HG03575 (cell line): ENCODE results near the gene NFATC2.

Experiments used
- ATAC-seq: cut with Tn5 transposase; IDR thresholded peaks from one replicate; pipeline ENCODE4 v1.9.1; 2021; ENCODE audit not compliant: unreplicated experiment, insufficient number of reproducible peaks, low FRiP score; ENCODE audit errors: extremely low read depth

Gene NFATC2

DNA sequence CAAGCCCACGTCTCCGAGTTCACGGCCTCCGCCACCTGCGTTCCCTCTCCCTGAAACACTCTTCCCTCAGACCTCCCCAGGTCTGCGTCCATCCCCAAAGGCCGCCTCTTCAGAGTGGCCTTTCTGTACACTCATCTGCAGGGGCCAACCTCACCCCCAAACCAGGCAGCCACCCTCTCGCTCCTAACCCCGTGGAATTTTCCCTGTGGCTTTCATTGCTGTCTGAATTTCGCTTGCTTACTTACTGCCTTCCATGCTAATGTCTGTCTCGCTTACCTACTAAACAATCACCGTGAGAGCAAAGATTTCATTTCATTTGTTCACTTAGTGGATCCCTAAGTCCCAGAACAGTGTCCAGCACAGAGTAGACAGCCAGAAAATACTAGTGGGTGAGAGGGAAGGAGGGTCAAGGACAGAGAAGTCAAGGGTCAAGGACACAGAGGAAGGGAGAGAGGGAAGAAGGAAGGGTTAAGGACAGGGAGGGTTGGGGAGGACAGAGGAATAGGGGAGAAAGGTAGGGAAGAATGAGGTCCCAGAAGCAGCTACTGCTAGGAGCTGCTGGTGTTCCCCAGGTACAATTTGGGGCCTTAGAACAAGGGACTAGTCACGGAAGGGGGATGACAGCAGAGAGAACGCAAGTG lies 114.7 kb downstream of the NFATC2 start:
- no peak for ATAC-seq

DNA sequence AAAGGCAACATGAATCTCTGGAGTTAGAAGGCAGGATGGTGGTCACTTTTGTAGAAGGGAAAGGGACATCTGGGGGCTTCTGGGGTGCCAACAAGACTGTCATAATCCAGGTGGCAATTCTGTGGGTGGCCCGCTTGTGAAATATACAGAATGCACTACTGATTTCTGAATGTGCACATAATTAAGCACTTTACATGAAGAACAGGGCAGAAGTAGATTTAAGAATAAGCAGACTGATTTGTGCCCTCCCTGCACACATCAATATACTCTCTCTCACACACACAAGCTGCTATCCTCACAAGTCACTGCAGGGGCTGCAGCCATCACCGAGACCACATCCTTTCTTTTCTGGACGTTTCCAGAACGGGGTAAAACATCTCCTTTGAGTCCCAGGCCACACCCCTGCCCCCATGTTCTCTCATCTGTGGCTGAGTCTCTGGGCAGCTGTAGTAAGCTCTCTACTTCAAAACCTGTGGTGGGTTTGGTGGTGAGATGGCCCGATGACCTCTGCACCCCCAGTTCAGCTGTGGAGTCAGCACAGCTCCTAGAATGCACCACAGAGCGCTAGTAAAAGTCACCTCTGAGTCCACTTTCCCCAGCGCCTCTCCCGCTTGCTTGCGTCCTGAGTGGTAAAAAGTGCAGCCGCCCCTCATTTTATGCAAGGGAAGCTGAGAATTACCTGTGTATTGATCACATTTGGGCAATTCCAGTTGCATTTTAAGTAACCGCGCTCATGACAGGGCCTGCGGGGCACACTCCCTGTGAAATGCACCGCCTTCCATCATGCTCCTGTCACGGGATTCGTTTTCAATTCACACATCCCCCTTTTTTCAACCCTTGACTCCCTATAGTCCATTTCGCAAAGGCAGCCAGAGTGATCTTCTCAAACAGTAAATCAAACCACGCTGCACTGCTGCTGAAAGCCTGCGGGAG lies 115.5 kb downstream of the NFATC2 start:
- ATAC-seq: no peak

DNA sequence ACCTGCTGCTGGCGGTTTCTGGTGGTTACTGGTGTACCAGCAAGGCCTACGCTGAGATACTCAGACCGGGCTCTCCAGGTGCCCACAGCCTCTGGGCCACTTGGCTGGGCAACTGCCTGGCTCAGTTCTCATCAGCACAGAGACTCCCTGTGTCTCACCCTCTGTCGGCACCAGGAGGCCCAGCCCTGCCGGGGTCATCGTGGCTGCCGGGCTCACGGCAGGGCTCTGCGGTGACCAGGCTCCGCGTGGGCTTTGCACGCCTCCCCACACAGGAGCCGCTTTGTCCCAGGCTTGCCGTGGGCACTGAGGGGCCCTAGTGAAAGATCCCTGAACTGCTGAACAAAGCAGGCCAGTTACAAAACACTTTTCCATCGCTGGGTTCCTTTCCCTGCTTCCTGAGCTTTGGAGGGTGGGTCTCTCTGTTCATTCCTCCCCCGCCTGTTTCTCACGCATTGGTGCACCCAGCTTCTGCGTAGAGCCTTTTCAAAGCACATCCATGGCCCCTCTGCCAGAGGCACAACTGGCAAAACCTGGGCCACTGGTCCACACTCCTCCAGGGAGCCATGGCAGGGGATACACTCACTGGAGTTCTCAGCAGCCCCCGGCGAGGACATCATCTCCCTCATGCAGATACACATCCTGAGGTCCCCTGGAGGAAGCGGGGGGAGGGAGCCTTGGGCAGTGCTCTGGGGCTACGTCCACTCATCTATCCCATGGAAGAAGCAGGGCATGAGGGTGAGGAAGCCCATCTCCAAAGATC lies 117.0 kb downstream of the NFATC2 start:
- no peak for ATAC-seq

DNA sequence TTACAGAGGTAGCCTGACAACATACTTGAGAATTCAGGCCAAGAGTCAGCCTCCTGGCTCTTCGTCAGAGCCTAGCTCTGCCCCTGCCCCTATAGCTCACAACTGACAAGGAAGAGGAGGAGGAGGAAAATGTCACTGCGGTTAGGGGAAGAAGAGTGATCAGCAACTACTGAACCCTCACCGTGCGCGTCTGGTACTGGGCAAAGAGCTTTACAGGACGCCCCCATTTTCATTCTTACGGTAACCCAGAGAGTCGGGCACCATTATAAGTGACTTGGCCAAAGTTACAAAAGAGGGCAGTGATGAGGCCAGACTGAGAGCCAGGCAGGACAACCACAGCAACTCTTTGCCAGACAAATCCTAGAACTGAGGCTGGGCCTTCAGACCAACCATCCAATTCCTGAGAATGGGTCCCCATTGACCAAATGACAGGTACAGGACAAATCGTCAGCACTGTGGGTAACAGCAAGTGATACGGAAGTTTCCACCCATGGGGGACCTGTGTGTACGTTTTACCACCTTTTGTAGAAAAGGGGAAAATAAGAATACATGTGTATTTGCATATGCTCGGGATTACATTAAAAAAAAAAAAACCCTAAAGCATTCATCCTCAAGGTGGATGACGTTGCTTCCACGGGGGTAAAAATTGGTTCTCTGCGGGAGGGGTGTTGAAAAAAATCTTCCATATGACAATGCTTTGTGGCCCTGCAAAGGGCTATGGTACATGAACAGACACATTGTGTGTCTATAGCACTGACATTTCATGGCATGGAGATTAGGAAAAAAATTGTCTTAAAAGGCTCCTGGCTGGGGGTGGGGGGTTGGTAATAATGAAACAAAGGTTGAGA lies 118.0 kb downstream of the NFATC2 start:
- ATAC-seq: no peak

DNA sequence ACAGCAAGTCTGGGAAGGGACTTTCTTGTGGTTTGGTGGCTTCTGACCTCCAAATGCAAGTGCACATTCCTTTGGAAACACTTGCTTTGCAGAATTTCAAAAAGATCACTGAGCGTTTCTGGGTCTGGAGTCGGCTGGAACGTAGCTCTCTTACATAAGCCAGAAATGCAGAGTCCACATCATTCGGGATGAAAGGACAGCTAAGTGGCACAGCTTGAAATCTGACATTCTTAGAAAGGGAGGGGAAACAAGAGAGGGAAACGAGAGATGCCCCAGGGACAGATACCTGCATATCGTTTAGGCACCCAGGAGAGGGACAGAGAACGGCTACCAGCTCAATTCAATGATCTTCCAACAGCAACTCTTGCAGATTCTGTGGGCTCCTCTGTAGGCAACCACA lies 118.7 kb downstream of the NFATC2 start:
- ATAC-seq: no peak

DNA sequence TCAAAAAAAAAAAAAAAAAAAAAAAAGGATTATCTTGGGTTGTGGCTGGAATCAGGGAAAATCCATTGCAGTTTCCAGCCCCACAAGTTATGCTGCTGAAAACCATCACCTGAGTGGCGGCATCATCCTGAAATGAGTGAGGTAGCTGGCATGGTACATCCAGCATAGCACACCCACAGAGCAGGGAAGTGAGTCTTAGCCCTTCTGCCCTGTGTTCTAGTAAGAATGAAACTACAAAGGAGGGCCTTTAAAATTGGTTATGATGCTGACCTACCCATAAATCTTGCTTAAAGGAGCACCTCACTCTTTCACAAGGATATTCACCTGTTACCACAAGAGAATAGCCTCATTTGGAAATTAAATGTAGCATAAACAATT lies 119.2 kb downstream of the NFATC2 start:
- ATAC-seq: no peak

DNA sequence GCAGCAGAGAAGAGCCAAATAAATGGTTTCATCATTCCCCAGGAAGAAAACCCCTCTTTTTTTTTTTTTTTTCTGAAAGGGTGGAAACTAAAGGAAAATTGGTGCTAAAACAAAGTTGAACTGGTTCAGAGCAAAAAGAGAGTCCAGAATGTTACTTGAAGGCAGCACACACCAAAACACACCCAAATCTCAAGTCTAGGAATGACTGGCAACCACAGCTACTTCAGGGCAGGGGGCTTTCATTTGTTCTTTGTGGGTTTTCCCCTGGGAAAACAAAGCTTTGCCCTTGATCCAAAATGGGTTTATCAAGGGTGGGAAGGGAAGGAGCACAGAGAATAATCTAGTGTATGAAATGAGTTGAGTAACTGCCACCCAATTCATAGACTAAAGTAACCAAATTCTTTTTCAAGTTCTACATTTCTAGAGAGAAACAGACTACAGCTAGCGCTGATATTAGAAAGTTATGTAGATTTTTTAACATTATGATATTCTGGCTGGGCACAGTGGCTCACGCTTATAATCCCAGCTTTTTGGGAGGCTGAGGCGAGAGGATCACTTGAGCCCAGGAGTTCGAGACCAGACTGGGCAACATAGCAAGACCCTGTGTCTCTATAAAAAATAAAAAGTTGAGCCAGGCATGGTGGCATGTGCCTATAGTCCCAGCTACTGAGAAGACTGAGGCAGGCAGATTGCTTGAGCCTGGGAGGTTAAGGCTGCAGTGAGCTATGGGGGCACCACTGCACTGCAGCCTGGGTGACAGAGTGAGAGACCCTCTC lies 119.8 kb downstream of the NFATC2 start:
- no peak for ATAC-seq

DNA sequence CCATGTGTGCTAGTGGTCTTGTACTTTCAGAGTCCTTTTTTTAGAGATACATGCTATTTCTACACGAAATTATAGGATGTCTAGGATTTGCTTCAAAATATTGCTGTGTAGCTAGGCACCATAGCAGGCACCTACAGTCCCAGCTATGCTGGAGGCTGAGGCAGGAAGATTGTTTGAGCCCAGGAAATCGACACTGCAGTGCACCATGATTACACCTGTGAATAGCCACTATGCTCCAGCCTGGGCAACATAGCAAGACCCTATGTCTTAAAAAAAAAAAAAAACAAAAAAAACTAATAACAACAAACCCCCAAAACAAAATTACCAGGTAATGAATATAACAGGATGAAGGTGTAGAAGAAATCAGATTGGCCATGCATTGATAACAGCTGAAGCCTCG lies 121.7 kb downstream of the NFATC2 start:
- ATAC-seq: no peak

DNA sequence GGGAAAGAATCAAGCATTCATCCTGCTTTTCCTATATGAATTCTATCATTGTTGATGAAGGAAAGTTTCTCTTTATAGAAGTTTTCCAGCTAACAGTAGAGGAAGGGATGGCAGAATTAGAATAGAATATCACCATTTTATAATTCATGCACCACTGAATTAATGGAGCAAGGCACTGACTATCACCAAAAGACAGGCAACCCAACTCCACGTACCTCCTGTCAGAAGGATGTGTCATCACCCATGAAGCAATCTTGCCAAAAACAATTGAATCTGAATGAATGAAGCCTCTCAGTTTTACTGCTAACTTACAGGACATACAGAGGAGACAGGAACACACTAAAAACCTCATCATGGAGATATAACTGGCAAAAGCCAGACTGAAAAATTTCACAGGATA lies 122.4 kb downstream of the NFATC2 start:
- ATAC-seq: no peak

DNA sequence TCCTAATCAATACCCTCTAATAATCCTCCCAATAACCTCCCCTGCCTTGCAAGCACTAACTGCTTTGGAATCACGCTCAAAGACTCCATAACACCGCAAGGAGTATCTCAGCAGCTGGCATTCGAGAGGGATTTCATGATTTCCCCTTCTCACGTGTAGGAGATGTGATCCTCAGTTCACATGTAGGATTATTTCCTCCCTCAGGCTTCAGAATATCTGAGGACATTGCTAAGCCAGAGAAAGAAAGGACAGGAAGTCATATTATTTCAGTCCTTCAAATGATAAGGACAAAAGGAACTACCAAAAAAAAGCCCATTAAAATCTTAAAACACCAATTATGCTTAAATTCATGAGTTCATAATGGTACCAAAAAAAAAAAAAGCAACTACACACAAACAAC lies 122.9 kb downstream of the NFATC2 start:
- ATAC-seq: no peak

DNA sequence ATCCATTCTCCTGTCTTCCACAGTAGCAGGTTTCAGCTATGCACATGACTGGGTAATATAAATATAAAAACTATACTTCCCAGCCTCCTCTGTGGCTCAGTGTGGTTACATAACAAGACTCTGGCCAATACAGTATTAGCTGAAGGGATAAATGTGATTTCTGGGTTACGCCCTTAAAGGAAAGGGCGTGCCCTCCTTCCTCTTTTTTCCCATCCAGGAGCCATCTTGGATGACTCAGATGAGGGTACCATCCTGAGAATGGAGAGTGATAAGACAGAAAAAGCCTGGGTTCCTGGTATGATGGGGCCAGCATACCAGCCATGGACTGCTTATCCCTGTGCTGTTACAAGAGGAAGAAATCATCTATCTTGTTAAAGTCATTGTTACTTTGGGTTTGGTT lies 123.3 kb downstream of the NFATC2 start:
- no peak for ATAC-seq

DNA sequence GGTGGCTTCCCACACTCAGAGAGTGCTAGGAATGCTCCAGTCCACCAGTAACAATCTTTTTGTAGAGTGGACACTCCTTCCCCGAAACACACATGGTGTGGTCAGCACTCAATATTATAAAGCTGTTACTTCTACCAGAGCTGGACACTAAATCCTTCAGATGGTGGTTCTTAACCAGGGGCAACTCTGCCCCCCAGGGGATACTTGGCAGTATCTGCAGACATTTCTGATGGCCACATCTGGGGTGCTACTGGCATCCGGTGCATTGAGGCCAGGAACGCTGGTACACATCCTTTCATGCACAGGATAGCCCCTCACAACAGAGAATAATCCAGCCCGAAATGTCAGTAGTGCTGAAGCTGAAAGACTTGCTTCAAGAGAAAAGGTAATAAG lies 124.4 kb downstream of the NFATC2 start:
- ATAC-seq: no peak

DNA sequence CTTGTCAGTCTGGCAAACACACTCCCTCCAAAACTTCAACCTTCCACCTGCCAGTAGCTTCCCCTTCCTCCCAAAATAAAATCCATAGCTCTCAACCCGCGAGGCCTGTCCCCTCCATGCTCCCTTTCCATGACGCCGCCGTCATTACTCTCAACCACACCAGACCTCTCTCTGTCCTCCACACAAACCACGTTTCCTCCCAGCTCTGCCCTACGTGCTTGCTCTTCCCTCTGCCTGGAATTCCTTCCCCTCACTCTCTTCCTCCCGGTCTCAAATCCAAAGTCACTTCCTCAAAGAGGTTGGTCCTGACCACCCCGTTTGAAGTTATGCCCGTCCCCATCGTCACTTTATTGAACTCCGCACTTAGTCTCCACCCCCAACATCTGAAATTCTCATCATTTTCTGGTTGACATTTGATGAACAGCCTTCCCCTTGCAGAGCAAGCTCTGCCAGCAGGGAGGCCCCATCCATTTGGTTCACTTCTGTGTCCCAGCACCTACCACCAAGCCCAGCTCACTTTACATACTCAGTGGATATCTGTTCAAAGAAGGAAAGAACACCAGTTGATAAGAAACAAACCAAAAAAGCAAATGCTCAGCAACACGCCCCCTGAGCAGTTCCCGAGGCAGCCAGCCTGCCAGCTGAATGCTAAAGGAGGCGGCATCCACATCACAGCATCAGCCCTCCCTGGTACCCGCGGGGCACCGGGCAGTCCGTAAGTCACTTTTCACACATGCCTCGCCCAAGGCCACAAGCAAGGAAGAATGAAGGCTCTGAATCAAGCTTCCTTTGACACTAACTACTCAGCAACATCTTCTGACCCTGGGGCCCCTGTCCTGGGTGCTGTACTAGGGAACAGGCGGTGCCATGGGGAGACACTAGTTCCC lies 125.0 kb downstream of the NFATC2 start:
- no peak for ATAC-seq

DNA sequence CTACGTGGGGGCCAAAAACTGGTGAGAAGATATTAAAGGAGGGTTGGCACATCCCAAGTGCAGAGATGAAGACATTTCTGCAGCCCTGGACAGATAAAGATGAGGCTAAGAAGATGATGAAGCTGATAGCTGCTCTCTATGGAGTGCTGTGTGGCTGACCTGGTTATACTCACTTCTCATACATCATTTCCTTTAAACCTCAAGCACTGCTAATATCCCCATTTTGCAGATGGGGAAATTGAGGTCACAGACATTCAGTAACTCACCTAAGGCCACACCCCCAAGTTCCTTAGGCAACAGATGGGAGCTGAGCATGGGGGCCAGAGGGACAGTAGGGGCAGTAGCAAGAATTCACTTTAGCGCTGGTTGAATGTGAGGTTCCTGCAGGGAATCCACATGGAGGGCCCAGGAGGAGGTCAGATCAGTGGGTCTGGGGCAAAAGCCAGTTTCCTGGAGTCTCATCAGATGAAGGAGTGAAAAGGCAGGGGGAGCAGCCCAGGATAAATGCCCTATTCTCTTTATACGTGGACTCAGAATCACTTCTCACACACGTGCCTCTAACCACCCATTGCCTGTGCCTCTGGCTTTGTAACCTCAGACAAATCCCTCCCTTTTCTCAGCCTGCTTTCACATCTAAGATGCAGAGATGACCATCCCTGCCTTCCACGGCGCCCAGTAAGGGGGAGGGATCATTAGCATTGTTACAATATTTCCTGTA lies 125.8 kb downstream of the NFATC2 start:
- no peak for ATAC-seq

DNA sequence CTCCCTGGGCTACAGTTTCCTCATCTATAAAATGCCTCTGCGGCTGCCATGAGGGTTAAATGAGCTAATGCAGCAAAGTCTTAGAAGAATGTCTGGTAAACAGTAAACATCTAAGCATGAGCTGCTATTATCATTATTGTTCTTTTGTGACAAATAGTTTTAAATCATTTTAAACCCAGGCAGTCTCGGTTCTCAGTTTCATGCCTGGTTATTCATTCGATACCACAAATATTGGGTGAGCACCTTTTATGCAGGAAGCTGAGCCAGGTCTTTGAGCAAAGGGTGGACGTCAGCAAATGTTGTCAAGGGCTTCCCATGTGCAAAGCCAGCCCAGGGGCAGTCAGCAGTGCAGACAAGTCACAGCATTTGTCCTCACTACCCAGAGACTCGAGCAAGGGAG lies 128.7 kb downstream of the NFATC2 start:
- no peak for ATAC-seq

DNA sequence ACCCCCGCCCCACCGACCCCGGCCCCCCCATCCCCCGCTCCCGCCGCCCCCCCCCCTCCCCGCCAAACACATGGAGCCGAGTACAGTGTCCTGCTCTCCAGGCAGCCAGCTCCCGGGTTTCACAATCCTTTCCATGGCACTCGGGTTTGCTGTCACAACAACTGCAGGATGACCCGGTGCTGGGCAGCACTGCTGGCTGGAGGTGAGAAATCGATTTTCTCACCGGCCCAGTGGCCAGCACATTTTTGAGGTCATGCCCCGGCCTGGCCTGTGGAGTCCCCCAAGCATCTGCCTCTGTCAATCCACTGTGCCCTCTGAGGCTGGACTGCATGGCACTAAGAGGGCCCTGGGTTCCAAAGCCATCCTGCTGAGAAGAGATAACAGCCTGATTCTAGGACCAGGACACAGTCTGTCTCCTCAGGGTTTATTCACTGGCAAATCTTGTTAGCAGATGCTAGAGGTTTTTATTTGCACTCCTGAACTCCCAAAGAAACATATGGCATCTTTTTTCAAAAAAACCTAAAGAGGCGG lies 129.5 kb downstream of the NFATC2 start:
- ATAC-seq: no peak
